Stomach (tissue), 9 donors: ENCODE measurements around the gene OST4. TPM values are rescaled to one million over a fixed set of nuclear protein-coding genes. Genes with fewer than 3 reads are reported as not detected.

Source experiments
- DNase-seq, 2 donors: peaks; one replicate each; pipeline versions ENCODE4 v3.0.0 to v3.0.0-alpha.2; 2013 to 2019
- H3K27ac ChIP-seq, 5 donors: fragments of 200-600 bp in 4 of 5; sonication (generic) in 4 of 5; one replicate each; pipeline ENCODE4 v1.5.1; 2013 to 2019; ENCODE audit warnings: mild to moderate bottlenecking in 1 of 5, moderate library complexity in 1 of 5
- H3K27me3 ChIP-seq, 3 donors: fragments of 200-600 bp; sonication (generic); one replicate each; pipeline ENCODE4 v1.5.1; 2017 to 2019; ENCODE audit warnings: mixed run types in 1 of 3
- H3K36me3 ChIP-seq, 4 donors: fragments of 200-600 bp; sonication (generic); 1 replicate in 3 of 4; 2 replicates in 1 of 4; pipeline ENCODE4 v1.5.1; 2016 to 2019
- H3K4me1 ChIP-seq, 4 donors: fragments of 200-600 bp; sonication (generic); one replicate each; pipeline ENCODE4 v1.5.1; 2016 to 2019
- H3K4me3 ChIP-seq, 4 donors: fragments of 200-600 bp; sonication (generic) in 3 of 4; one replicate each; pipeline ENCODE4 v1.5.1; 2016 to 2019; ENCODE audit warnings: mild to moderate bottlenecking in 1 of 4
- H3K9me3 ChIP-seq, 4 donors: fragments of 200-600 bp; sonication (generic); one replicate each; pipeline ENCODE4 v1.5.1; 2016 to 2019
- CTCF ChIP-seq, 7 experiments: fragments of 450-650 bp in 4 of 7; fragments of 200-600 bp in 3 of 7; sonication (generic) in 3 of 7; IDR thresholded peaks; one replicate each; pipeline ENCODE4 v1.5.1; 2016 to 2019; ENCODE audit warnings: antibody characterized with exemption in 7 of 7, control low read depth in 2 of 7, mild to moderate bottlenecking in 1 of 7
- EP300 ChIP-seq: sonication (generic); formaldehyde crosslinking; IDR thresholded peaks from one replicate; pipeline ENCODE4 v1.6.1; 2017; ENCODE audit warnings: antibody characterized with exemption
- POLR2A ChIP-seq, 4 donors: fragments of 450-650 bp; IDR thresholded peaks; one replicate each; pipeline ENCODE4 v1.6.1; 2016; ENCODE audit warnings: antibody characterized with exemption in 4 of 4, control low read depth in 2 of 4, mild to moderate bottlenecking in 1 of 4, moderate library complexity in 1 of 4
- POLR2AphosphoS5 ChIP-seq, 3 donors: sonication (generic); formaldehyde crosslinking; IDR thresholded peaks; one replicate each; pipeline ENCODE4 v1.6.1; 2016; ENCODE audit warnings: antibody characterized with exemption in 3 of 3
- WGBS, 5 donors: extraction: QIAGEN DNeasy Blood & Tissue Kit in 3 of 5; methylation state at CpG; one replicate each; pipeline versions ENCODE4 v1.1.5 to v1.1.7; 2013 to 2018; 5-methylcytosine and 5-hydroxymethylcytosine counted together
- intact Hi-C: fragments of 100-400 bp; cut with DNase I; formaldehyde crosslinking; loops from one replicate; pipeline ENCODE4 v1.15.1; 2023; ENCODE audit warnings: low total_unique reads
- polyA plus RNA-seq, 3 donors: library from polyadenylated mRNA; stranded (reverse); fragments of 200-250 nt; gene quantifications; one replicate each; pipeline ENCODE4 v1.2.3, GENCODE V29; 2013
- total RNA-seq, 5 donors: library from RNA; depleted of rRNA; stranded (reverse); fragments of >200 nt; gene quantifications; one replicate each; pipeline versions ENCODE4 v1.1.0 to v1.2.3, GENCODE V29; 2014 to 2016
- donor health status: healthy with polysubstance abuse.
- donor health status: Bipolar disorder and iron deficiency.
- donor health status: healthy.

OST4 gene
- total and polyA plus RNA-seq, 8 donors = 16.8 to 610 (median 209) TPM

DNA sequence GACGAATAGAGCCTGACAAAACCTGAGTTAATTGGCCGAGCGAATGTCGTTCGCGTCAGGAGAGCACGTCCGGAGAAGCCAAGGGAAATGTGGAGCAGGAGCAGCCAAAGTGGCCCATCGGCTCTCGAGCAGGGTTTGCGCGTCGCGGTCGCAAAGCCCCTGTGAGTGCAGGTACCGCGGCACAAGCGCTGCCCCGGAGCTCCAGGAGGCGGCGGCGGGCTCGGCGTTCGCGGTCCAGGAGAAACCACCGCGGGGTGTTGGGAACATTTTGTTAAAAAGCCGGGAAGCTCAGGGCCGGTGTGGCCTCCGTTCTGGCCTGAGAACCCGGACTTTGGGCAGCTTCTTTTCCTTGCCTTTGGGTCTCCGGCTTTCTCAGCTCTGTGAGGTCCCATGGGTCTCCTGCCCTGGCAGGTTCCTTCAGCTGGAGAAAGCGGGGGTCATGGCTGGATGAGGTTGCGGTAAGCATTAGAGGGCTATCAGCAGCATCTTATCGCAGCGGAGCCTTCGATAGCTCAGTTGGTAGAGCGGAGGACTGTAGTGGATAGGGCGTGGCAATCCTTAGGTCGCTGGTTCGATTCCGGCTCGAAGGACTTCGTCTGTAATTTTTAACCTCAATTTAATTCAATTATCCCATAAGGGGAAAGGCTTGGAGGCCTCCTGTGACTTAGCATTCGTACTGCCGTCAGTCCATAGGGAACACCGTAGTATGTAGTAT, 21.0 kb downstream of the OST4 start:
- peak overlapping the region; percentile 87 to 96 (median 92) for H3K4me3 ChIP-seq
- peaks cover 13 to 26% (median 23%) of the 10 kb centered on the region in 4 donors for H3K36me3 ChIP-seq
- peak overlapping the region; percentile 83 to 94 (median 92) for H3K27ac ChIP-seq
- no peak for TF ChIP-seq EP300
- peak in 5 of 7 experiments; percentile 26 to 72 (median 39) for TF ChIP-seq CTCF (IDR thresholded peaks at IDR 0.05)
- TF ChIP-seq POLR2AphosphoS5 (IDR thresholded peaks at IDR 0.05) = peak; percentile 4 to 86 (median 71)
- TF ChIP-seq POLR2A (IDR thresholded peaks at IDR 0.05) = no peak
- peak; percentile 93 to 98 for DNase-seq
- no peaks in the 10 kb centered on the region for H3K9me3 ChIP-seq
- intact Hi-C loops = no loop called here
- 0 to 1% (median 0%) methylated on average over 27 to 48 of the region's 48 CpGs for WGBS, 5 donors
- no peaks in the 10 kb centered on the region for H3K27me3 ChIP-seq
- H3K4me1 ChIP-seq = peaks cover 6 to 29% (median 25%) of the 10 kb centered on the region in 4 donors

- intact Hi-C loops = no loop called here
- peak overlapping the region; percentile 83 to 94 (median 92) for H3K27ac ChIP-seq
- H3K4me3 ChIP-seq = peak overlapping the region; percentile 87 to 96 (median 92)
- 10 to 31% (median 12%) methylated on average over 15 to 52 of the region's 52 CpGs for WGBS, 5 donors
- no peak for TF ChIP-seq POLR2A (IDR thresholded peaks at IDR 0.05)
- TF ChIP-seq EP300 = no peak
- no peak for TF ChIP-seq POLR2AphosphoS5 (IDR thresholded peaks at IDR 0.05)
- TF ChIP-seq CTCF (IDR thresholded peaks at IDR 0.05) = no peak
- H3K36me3 ChIP-seq = peaks cover 7 to 18% (median 15%) of the 10 kb centered on the region in 4 donors
- no peaks in the 10 kb centered on the region for H3K9me3 ChIP-seq
- H3K4me1 ChIP-seq = peaks cover 6 to 29% (median 25%) of the 10 kb centered on the region in 4 donors
- no peaks in the 10 kb centered on the region for H3K27me3 ChIP-seq
- peak in 1 of 2 donors; percentile 80 for DNase-seq
Measured at GRCh38 chr2:27049422-27050280, 21.8 kb downstream of the OST4 start.

DNA sequence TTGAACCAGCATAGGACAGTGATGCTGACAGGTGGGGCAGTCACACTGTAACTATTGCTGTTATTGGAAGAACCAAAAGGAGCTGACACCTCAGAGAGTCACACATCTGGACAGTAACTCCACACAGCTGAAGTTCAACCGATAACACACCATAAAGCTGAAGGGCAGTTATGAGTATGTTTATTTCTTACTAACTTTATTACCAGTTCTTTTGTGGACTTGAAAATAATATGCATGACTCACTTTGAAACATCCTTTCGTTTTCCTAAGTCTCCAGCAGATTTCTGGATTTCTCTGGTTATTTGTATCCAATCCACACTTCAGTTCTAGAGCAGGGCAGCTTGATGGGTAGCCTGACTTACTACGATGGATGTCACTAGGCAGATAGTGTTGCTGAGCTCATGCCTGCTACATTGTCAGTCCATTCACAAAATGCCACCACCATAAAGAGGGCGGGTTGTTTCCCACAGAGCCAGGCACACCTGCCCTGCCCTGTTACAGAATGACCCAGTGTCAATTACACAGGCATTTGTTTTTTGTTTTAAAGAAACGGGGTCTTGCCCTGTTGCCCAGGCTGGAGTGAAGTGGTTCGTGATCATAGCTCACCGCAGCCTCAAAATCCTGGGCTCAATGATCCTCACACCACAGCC, 28.3 kb downstream of the OST4 start:
- no peak for TF ChIP-seq CTCF (IDR thresholded peaks at IDR 0.05)
- no peak for TF ChIP-seq EP300
- TF ChIP-seq POLR2AphosphoS5 (IDR thresholded peaks at IDR 0.05) = no peak
- no peak for TF ChIP-seq POLR2A (IDR thresholded peaks at IDR 0.05)
- H3K4me3 ChIP-seq = no peak overlapping the region
- H3K4me1 ChIP-seq = peaks cover 0 to 12% (median 0%) of the 10 kb centered on the region in 4 donors
- H3K27me3 ChIP-seq = no peaks in the 10 kb centered on the region
- no peak overlapping the region for H3K27ac ChIP-seq
- H3K9me3 ChIP-seq = no peaks in the 10 kb centered on the region
- peaks cover 33 to 50% (median 38%) of the 10 kb centered on the region in 4 donors for H3K36me3 ChIP-seq
- WGBS, 5 donors = 85 to 91% (median 88%) methylated on average over 7 of the region's 7 CpGs
- DNase-seq = no peak
- intact Hi-C loops = no loop called here

DNA sequence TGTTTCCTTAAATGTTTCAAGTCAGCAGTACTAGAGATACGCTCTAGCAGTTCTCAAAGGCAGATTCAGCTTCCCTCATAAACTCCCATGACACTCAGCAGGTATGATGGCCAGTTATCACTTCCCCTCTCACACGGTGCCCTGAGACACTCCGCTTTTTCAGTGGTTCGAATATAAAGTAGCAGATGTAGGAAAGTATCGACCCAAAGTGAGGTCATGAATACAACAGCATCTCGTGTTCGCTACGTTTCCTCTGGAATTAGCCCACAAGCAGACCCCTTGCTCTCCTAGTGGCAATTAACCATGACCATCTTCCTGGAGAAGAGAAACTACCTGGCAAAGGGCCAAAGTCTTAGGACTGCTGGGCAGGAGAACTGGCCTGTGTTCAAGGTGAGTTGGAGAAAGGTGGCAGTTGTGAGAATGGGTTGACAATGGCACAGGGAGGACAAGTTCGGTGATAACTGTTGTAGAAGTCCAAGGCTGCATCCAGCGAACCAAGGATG, 29.2 kb downstream of the OST4 start:
- intact Hi-C loops = no loop called here
- Histone ChIP-seq H3K4me3 (no peak overlapping the region), H3K4me1 (peaks cover 0 to 12% (median 0%) of the 10 kb centered on the region in 4 donors), H3K27ac (peak overlapping the region in 1 of 5 donors; percentile 20), H3K27me3 (no peaks in the 10 kb centered on the region), H3K9me3 (no peaks in the 10 kb centered on the region), H3K36me3 (peaks cover 42 to 59% (median 47%) of the 10 kb centered on the region in 4 donors)
- 80 to 85% (median 82%) methylated on average over 10 of the region's 10 CpGs for WGBS, 5 donors
- no peak for TF ChIP-seq POLR2A (IDR thresholded peaks at IDR 0.05)
- no peak for TF ChIP-seq CTCF (IDR thresholded peaks at IDR 0.05)
- TF ChIP-seq POLR2AphosphoS5 (IDR thresholded peaks at IDR 0.05) = peak in 1 of 3 donors; percentile 4
- no peak for TF ChIP-seq EP300
- peak in 1 of 2 donors; percentile 19 for DNase-seq
